Measurements from ENCODE around the gene SEC22C.

The SEC22C gene

DNA sequence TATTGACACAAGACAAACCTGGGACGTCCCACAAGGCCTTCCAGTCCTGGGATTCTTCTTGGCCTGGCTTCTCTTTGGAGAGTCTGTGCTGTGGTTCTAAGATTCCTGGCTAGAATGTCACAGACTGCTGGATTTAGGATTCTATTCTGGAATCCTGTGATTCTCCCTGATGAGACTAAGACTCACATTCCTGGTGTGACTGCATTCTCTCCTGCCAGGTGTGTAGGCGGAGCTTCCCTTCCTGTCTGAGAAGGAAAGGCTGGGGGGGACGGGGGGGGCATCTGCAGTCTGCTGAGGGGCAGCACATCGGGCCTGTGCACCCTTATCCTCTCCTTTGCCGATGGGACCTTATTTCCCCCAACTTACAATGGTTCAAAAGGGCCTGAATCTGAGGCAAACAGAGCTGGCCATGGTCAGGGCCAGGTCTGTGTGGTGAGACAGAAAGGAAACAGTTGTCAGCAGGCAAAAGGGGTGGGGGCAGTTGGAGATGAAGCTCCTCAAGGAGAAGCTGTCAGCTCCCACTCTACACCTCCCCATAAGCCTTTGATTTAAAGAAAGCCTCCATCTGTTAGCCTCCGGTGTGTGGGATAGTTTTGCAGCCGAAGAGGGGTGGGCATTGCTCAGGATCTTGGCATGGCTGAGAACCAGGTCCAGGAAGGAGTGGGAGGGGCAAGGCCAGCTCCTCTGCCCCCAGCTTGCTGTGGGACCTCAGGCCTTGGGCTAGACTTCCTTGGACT, 48.4 kb downstream of the SEC22C start:
- no peak for DNase-seq

DNA sequence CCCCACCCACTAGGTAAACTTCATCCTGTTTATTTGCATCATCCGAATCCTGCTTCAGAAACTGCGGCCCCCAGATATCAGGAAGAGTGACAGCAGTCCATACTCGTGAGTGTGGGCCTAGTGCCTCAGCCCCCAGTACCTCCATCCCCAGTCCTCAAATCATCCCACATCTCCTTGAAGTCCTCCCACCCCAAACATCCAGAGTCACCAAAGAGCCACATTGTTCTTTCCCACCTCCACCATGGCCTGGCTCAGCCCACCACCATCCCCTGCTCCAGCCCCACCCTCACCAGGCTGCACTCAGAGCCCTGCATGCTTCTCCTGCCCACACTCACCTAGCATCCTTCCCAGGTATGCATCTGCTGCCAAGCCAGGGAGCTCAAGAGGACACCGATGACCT, 49.5 kb downstream of the SEC22C start:
- no peak for DNase-seq

DNA sequence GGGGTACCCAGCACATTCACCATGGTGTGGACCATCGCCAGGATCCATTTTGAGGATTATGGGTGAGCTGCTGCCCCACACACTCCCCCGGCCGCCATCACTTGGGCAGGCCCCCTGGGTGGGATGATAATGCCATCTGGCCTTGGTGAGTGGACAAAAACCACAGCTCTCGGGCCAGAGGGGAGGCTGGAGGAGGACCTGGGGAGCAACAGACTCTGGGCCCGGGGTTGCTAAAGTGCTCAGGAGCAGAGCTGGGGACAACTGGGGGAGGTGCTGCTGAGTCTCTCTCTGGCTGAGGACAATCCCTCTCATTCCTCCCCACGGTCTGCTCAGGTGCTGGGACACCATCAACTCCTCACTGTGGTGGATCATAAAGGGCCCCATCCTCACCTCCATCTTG, 50.3 kb downstream of the SEC22C start:
- DNase-seq, result no peak

DNA sequence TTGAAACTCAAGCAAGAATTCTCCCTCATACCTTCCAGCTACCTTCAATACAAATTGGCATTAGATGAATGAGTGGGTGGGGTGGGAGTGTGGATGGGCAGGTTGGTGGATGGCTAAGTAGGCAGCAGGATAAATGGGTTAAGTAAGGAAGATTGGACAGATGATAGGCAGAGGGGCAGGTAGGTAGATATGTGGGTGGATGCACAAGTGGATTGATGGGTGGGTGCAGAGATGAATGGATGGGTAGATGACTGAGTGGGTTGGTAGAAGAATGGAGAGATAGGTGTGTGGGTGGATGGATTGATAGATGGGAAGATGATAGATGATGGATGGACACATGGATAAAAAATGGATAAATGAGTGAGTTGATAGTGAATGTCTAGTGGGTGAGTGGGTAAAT, 51.7 kb downstream of the SEC22C start:
- DNase-seq, result no peak

DNA sequence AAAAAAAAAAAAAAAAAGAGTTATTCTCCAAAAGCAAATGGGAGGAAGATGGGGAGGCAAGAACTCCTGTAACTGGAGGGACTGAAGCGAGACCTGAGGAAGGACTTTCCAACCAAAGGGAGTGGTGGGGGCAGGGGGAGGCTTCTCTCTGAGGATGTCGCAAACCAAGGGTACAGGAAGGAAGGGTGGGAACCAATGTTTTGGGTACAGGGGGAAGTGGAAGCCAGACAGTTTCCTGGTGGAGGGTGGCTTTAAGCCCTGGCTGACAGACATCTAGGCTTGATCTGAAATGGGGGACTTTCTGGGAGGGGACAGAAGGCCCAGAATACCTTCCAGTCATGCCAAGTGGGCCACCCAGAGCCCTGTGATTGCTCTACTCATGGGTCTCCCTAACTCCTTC, 52.3 kb downstream of the SEC22C start:
- DNase-seq, result no peak

DNA sequence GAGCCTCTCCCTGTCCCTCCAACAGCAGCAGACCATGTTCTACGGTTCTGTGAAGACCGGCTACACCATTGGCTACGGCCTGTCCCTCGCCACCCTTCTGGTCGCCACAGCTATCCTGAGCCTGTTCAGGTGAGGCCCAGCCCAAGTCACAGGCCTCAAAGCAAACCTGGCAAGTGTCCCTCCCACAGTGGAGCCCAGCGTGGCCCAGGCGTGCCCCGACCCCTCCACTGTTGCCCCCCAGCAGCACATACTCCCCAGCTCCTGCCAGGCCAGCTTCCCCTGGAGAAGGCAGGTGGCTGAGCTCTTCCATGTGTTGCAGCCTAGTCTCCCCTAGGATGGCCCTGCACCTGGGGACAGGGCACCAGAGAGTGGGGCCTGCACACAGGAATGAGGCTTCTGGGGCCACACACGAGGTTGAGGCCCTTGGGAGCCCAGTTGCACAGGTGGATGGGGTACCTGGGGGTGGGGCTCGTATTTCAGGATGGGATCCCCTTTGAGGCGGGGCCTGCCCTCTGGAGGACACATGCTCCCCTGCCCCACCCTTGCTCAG, 54.3 kb downstream of the SEC22C start:
- no peak for DNase-seq

DNA sequence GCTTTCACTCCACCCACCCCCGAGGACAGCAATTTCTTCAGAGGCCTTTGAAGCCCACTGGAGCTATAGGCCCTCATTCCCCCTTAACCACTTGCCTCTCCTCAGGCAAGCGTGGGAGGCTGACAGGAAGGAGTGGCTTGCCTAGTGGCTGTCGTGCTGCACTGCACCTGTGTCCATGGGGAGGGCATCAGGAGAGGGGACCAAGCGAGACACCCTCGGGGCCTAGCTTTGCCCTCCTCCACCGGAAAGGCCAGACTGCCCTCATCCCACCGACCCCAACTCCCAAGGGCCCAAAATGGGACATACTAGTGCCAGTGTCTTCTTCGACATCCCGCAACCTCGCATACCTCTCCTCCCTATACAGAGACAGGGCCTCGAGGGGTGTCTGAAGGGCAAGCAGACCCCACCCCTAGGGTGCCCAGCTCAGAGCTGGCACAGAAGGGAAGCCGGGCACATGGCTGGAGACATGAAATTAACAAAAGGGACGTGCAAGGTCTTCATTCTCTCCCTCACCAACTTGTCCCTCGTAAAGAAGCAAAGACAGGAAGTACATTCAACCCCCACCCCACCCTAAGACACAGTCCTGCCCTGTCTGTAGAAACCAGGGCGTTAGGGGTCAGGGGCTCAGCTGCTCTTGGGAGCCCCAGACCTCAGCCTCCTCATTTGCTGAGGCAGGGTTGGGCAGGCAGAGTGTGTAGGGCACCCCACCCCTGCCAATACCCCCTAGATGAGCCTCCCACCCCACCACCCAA, 55.0 kb downstream of the SEC22C start:
- DNase-seq, result peak; percentile 44 to 46

DNA sequence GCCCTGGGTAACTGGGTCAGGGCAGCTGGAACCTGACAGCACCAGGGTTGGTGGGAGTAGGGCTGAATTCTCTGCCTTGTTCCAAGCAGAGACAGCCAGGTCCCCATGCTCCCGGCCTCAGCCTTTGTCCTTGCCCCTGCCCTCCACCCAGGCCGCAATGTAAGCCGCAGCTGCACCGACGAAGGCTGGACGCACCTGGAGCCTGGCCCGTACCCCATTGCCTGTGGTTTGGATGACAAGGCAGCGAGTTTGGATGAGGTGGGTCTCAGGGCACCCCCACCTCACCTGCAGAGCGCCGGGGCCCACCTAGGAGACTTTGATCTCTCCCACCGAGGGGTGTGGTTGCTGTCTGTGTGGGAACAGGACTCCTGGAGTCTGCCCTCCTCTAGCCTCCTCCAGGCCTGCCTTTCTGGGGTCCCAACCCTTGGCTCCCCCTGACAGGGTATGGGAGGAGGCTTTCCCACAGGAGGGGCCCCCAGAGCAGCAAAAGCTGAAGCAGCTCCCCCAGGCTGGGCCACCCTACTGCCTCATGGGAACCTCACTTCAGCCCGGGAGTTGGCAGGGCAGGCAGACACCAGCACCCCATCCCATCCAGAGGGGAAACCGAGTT, 55.9 kb downstream of the SEC22C start:
- DNase-seq, result no peak

DNA sequence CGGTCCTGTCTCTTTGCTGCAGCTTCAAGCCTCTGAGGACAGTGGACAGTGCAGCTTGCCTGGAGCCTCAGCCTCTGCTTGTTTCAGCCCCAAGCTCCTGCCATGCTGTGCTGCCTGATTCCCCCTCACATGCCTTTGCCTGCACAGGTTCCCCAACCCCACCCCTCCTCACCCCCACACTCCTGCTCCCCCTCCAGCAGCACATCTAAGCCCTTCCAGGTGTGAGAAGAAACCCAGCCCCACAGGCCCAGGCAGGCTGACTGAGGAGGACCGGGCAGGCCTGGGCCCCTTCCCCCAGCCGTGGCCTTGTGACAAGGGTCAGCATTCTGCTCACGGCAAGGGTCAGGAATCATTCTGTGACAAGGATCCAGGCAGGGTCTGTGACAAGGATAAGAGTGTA, 56.6 kb downstream of the SEC22C start:
- DNase-seq, result no peak

DNA sequence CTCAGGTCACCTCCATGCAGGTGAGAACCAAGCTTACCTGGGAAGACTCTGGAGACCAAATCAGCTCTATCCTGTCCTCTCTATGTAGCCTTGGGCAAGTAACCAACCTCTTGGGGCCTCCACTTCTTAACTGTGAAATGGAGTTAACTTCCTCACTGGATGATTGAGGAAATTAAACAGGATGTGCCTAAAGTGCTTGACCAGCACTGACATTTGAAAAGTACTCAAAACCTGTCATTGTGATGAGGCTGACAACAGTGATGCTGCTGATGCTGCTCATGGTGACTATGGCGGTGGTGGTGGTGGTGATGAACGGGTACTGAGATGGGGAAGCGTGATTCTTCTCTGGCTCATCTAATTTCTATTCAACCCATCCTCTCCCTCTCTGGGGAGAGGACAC, 57.0 kb downstream of the SEC22C start:
- DNase-seq, result no peak

DNA sequence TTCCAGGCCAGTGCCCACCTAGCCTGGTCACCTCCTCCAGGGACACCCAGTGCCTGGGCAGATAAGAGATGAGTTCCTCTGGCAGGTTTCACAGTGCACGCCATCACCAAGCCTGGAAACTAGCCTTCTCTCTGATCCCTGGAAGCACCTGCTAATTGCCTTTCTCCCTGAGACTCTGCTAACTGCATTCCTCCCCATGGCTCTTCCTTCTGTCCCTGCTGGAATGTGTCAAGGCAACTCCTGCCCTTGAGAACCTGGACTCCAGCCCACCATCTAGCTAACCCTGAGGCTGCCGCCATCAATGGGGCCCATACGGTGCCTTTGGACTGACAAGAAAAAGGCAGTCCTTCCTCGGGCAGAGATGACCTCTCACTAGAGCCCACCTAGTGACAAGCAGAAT, 60.9 kb downstream of the SEC22C start:
- DNase-seq, result no peak

DNA sequence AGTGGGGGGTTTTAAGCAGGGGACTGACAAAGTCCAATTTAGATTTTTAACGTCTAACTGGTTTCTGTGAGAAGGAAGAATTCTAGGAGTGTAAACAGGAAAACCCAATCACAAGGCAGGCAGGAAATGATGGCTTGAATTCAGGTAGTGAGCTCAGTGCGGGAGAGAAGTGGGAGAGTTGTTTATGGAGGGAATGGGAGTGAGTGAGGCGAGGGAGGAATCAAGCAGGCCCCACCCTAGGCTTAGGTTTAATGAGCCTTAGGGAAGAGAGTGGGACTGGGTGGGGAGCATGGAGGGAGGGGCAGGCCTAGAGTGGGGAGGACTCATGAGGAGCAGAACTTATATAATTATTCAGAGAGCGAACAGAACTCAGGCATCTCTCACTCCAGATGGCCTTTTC, 61.4 kb downstream of the SEC22C start:
- no peak for DNase-seq

DNA sequence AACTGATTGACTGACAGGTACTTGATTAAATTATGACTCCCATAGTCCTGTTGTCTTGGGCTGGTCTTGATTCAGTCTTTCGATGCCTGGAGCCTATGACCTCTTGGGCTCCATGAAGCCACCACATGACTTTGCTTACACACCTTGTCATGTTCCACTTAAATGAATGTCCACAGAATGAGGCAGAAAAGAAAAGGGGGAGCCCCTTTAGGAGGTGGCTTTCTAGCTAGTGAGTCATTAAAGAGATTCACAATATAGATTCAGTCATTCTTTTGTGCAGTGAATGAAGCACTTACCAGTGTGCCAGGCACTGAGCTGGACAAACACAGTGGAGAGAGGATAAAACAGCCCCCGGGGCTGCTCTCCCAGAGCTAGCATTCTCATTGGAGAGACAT, 62.2 kb downstream of the SEC22C start:
- DNase-seq, result no peak

DNA sequence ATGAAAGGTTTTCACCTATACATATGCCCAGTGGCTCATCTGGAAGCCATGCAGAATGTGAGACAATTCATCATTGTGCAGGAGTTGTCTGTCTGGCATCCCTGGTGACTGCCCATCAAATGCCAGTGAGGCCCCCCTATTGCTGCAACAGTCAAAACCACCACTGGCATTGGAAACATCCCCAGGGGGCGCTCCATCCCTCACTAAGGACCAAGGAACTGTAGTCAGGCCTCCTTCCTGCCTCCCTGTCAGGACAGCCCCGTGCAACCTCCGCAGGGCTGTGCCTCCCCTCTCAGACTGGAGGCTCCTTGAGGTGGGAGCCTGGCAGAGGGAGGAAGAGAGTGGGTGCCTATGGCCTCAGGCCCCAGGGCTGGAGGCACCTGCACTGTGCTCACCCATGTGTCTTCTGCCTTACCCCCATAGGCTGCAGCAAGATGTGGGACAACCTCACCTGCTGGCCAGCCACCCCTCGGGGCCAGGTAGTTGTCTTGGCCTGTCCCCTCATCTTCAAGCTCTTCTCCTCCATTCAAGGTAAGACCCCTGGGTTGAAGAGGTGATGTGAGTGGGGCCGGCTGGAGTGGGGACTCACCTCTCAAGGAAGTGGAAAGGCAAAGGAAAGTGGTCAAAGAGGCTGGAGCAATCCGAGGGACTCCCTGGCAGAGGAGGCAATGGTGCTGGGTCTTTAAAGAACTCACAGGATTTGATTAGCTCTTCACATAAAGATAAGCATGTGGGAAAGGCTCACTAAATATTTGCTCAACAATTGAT, 62.8 kb downstream of the SEC22C start:
- no peak for DNase-seq

DNA sequence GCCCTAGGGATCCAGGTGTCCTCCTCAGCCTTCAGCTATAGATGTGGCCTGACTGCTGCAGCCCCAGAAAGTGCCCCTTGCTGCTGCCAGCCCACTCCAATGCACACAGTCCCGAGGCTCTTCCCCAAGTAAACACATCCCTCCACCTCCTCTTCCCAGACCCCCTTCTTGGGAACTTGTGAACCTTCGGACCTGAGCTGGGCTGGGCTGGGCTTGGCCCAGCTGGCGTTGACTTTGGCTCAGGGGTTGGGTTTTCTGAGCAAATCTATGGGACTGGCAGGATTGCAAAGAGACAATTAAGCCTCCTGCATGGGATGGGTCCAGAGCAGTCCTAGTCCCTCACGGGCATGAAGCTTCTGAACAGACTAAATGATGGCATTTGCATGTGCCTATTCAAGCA, 64.7 kb downstream of the SEC22C start:
- DNase-seq, result no peak

DNA sequence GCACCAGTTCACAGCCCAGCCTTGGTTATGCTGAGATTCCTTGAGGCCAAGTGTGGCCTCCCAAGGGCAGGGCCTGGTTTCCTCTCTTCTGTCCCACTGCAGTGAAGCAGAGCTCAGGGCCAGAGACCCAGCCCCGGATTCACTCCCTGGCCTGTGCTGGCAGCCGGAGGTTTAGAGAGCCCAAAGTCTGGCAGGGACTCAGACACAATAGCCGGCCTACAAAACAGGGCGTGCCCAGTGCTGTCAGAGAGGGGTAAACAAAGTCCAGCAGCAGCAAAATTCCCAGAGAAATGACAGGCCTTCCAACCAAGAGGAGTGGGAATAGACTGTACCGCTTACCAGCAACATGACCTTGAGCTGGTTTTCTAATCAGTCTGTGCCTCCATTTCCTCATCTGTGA, 65.3 kb downstream of the SEC22C start:
- no peak for DNase-seq

DNA sequence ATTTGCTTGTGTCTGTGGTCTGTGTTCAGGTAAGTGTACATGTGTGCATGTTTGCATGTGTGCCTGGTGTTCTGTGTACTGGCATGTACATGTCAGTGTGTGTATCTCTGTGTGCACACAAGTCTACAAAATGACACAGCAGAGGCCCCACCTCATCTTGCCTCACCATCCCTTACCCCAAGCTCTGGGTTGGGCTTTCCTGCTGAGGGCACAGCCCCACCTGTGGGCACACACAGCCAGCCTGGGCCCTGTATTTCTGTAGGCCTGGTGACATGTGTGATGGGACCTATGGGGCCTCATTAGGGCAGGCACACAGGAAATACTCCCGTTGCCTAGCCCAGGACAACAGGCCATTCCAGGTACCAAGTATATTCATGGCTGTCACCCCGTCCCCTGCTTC, 65.8 kb downstream of the SEC22C start:
- DNase-seq, result no peak

DNA sequence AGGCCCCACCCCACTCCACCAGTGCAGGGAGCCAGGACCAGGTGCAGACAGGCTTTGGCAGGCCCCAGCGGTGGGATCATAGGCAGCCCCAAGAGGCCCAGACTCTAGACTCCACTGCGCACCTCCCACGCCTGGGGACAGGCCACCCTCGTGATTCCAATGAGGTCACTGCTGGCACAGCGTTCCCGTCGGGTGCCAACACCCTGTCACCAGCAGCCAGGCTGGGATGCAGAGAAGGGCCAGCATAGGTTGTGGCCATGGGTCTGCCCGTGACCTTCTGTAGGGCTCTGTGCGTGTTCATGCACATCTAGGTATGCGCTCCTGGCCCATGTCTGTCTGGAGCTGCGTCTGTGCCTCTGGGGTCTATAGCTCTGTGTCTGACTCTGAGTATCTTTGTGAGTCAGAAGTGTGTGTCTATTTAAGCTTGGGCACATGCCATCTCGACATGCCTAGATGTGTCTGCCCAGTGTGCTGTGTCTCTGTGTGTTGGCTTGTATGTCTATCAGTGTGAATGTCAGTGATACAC, 66.3 kb downstream of the SEC22C start:
- no peak for DNase-seq

DNA sequence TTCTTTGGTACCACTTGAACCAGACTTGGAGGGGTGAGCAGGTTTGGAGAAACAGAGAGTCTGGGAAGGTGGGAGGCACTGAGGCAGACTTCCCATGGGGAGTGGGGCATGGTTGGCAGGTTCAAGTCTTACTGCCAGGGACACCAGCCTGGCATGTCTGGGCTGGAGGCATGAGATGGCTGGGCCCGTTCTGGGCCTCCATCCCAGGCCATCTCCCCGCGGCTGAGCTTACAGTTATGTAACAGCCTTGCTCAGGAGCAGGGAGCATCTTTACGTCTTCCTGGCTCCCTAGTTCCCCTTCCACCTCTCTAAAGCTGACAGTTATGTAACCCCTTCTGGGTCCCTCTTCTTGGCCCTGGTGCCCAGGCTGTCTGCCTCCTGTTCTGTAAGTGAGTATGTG, 66.9 kb downstream of the SEC22C start:
- no peak for DNase-seq

DNA sequence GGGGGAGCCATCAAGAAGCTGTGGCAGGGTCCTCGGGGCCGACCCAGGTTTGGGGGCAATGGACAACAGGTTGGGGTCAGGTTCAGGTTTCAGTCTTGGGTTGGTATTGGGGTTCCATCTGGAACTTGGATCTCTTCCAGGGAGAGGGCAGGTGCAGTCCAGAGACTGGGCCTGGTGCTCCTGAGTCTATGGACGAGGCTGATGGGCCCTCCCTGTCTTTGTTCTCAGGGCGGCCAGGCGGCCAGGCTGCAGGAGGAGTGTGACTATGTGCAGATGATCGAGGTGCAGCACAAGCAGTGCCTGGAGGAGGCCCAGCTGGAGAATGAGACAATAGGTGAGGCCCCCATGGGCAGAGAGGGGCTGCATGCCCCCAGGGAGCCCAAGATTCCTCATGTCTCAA, 68.2 kb downstream of the SEC22C start:
- DNase-seq, result no peak

DNA sequence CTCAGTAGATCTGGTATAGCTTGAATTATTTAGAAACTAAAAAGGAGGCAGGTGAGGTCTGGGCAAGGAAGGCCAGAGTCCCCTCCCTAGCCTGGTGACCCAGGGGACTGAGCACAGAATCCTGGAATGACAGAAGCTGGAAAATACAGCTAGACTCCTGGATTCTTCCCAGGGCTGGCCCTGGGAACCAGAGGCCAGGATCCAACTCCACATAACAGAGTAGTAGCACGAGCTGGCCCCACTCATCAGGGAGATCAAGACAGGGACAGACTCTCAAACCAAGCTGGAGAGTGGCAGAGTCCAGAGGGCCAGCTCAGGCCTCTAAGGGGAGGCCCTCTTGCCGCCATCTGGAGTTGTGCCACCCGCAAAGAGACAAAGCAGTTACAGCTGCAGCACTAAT, 68.6 kb downstream of the SEC22C start:
- no peak for DNase-seq

DNA sequence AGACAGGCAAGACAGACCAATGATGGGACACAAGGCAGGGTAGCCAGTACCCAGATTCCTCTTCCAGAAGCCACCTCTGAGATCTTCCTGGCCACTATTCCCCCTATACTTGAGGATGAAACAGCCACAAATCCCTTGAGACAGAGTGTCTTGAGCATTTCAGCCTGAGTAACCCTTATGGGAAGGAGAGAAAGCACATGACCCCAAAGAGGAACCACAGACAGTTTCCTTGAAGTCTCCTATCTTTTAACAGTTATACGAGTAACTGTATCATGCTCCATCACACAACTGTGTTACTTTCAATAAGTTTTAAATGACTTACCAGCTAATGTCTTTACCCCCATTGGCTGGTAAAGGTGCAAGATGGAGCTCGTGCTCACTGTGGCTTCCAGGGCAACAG, 70.0 kb downstream of the SEC22C start:
- DNase-seq, result no peak

DNA sequence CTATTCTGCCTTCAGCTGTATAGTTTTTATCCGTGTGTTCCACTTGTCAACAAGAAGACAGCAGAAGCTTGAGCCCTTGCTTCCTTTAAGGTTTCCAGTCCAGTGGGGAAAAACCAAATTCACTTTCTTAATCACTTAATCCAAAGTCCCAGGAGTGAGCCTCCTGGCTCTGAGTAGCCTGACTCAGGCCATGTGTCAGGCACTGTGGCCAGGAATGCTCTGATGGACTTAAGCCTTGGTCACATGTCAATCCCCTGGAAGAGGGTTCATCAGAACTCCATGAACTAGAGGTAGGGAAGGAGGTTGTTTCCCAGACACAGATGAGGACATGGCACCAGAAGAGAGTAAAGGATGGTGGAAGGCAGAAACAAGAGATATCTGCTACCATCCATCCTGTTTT, 70.6 kb downstream of the SEC22C start:
- DNase-seq, result no peak

Measured in stimulated activated CD4-positive, alpha-beta T cell treated with anti-CD3 and anti-CD28 coated beads, Interleukin-4, amount 100 ng/mL, for 4 hours (primary cell).